Measurements from ENCODE around the gene WDR33.

GRCh38 chr2:127670957-127671290 lies 140.0 kb downstream of the WDR33 start:
- TF ChIP-seq CTCF (conservative IDR thresholded peaks at IDR 0.05; ENCODE audit: low read length) (no peak), EZH2phosphoT487 (IDR thresholded peaks at IDR 0.05; ENCODE audit: borderline replicate concordance, low read depth, low read length) (no peak)

Data from OCI-LY7 (cell line).